ENCODE data around the gene UTS2. TPM values are rescaled to one million over a fixed set of nuclear protein-coding genes. Genes with fewer than 3 reads are reported as not detected.

Gene UTS2
- total and polyA plus RNA-seq, 2 of the 8 experiments (the other 6 are each of a cell fraction or from before 2014, with no cell fraction given): not detected

- Histone ChIP-seq H3K23me2 (ENCODE audit: low read depth, low read length) (no peaks in the 10 kb centered on the region), H4K20me1 (replicated peaks in 1 of 2; ENCODE audit: control insufficient read depth in 1 of 2, insufficient read depth in 2 of 2, low read length in 2 of 2) (no peaks in the 10 kb centered on the region), H2BK20ac (ENCODE audit: low read length) (no peak overlapping the region), H2BK15ac (ENCODE audit: low read length) (no peak overlapping the region), H2AFZ (ENCODE audit: low read length) (no peak overlapping the region), H3K14ac (ENCODE audit: insufficient read length) (no peak overlapping the region), H4K91ac (replicated peaks; ENCODE audit: insufficient read length, low read length) (no peak overlapping the region), H3K23ac (ENCODE audit: insufficient read length) (no peak overlapping the region), H3K79me1 (ENCODE audit: low read depth, low read length) (no peaks in the 10 kb centered on the region), H2AK5ac (ENCODE audit: low read depth, low read length) (no peak overlapping the region), H3K9ac (replicated peaks in 1 of 4; ENCODE audit: extremely low read depth in 1 of 4, low read depth in 3 of 4, low read length in 3 of 4) (no peak overlapping the region), H3K36me3 (ENCODE audit: control insufficient read depth in 2 of 4, insufficient read depth in 4 of 4, low read length in 3 of 4) (no peaks in the 10 kb centered on the region), H3K27me3 (replicated peaks in 1 of 4; ENCODE audit: control insufficient read depth in 3 of 4, extremely low read depth in 1 of 4, insufficient read depth in 3 of 4, low read length in 3 of 4) (no peaks in the 10 kb centered on the region), H4K8ac (ENCODE audit: extremely low read depth, insufficient read depth, low read length) (no peak overlapping the region), H4K5ac (ENCODE audit: insufficient read length, low read depth, low read length) (no peak overlapping the region), H3K4ac (replicated peaks; ENCODE audit: insufficient read length, low read depth, low read length) (no peak overlapping the region), H2BK5ac (ENCODE audit: low read depth, low read length) (no peak overlapping the region), H2BK120ac (replicated peaks; ENCODE audit: low read depth, low read length) (no peak overlapping the region), H3K4me3 (ENCODE audit: extremely low read depth in 1 of 4, insufficient read depth in 2 of 4, low read depth in 3 of 4, low read length in 4 of 4) (no peak overlapping the region), H3K18ac (ENCODE audit: extremely low read depth, low read length) (no peak overlapping the region), H3K79me2 (ENCODE audit: control insufficient read depth in 1 of 2, insufficient read depth in 2 of 2, low read length in 2 of 2) (no peaks in the 10 kb centered on the region), H2BK12ac (ENCODE audit: low read depth, low read length) (no peak overlapping the region), H3K9me3 (ENCODE audit: insufficient read depth in 2 of 2, low read depth in 1 of 2, low read length in 1 of 2) (no peaks in the 10 kb centered on the region), H3K4me2 (ENCODE audit: insufficient read depth in 1 of 2, low read depth in 2 of 2, low read length in 2 of 2) (no peak overlapping the region), H3K4me1 (replicated peaks in 1 of 4; ENCODE audit: control insufficient read depth in 3 of 4, insufficient read depth in 4 of 4, low read length in 3 of 4) (no peaks in the 10 kb centered on the region; a peak in 2 of 7 replicates), H3K56ac (replicated peaks; ENCODE audit: insufficient read length, low read depth, low read length) (no peak overlapping the region), H3K27ac (ENCODE audit: low read depth, low read length) (no peak overlapping the region)
- WGBS, 2 experiments (ENCODE audit: extremely low coverage in 1 of 2, insufficient coverage in 1 of 2, insufficient read length in 1 of 2, insufficient replicate concordance in 2 of 2, low coverage in 1 of 2, low lambda C conversion rate in 2 of 2, missing lambda C conversion rate in 1 of 2): 85% methylated on average over 15 of the region's 15 CpGs; no CpG with 5 or more reads in 1 of the 2 experiments
- FAIRE-seq (no peak), DNase-seq (ENCODE audit: low read depth in 1 of 2, low spot score in 2 of 2) (no peak)
- ChIA-PET CTCF (ENCODE audit: partially characterized antibody) (interaction anchor here (0.6 to 0.8 kb wide), 2 partner anchors 21 to 33 kb away, joined by 3 to 4 read pairs; no protein-coding TSS in a partner anchor), POLR2A (ENCODE audit: partially characterized antibody) (no interaction called here)
Observed at GRCh38 chr1:7856345-7856744, 3.5 kb upstream of the UTS2 start.
